Type B pancreatic cell (in vitro differentiated cells): ENCODE measurements around the gene PRR5. TPM values are rescaled to one million over a fixed set of nuclear protein-coding genes. Genes with fewer than 3 reads are reported as not detected.

Experiments used
- DNase-seq: peaks from one replicate; pipeline ENCODE4 v3.0.0; 2021; ENCODE audit warnings: mixed read lengths; ENCODE audit not compliant: unreplicated experiment; ENCODE audit errors: extremely low spot score
- H3K27ac Mint-ChIP-seq: 2 replicates; pipeline ENCODE4 v1.8.0; 2021; ENCODE audit warnings: mild to moderate bottlenecking, mixed read lengths
- H3K27me3 Mint-ChIP-seq: 2 replicates; pipeline ENCODE4 v1.8.0; 2021; ENCODE audit warnings: mixed read lengths
- H3K36me3 Mint-ChIP-seq: 2 replicates; pipeline ENCODE4 v1.8.0; 2021; ENCODE audit warnings: mixed read lengths
- H3K4me1 Mint-ChIP-seq: one replicate; pipeline ENCODE4 v1.8.0; 2021; ENCODE audit warnings: mixed read lengths; ENCODE audit not compliant: unreplicated experiment
- H3K4me3 Mint-ChIP-seq: 2 replicates; pipeline ENCODE4 v1.8.0; 2021; ENCODE audit warnings: mild to moderate bottlenecking, mixed read lengths
- H3K9me3 Mint-ChIP-seq: 2 replicates; pipeline ENCODE4 v1.8.0; 2021; ENCODE audit warnings: mixed read lengths
- CTCF ChIP-seq: fragments of 200-600 bp; sonication (generic); conservative IDR thresholded peaks from 2 replicates; pipeline ENCODE4 v1.5.0; 2021; ENCODE audit warnings: antibody characterized with exemption, mild to moderate bottlenecking
- total RNA-seq: library from RNA; stranded (reverse); gene quantifications from 2 replicates; pipeline ENCODE4 v1.2.1, GENCODE V29; 2021; ENCODE audit warnings: low replicate concordance

The PRR5 gene
- total RNA-seq, 1 donor from 2014 or later: 21.2 TPM

GRCh38 chr22:44754998-44755397 is 53.0 kb downstream of the PRR5 start:
- Mint-ChIP-seq H3K27me3 (peaks cover 11% of the 10 kb centered on the region), H3K36me3 (no peaks in the 10 kb centered on the region), H3K4me3 (peak overlapping the region; percentile 82), H3K9me3 (no peaks in the 10 kb centered on the region), H3K27ac (peak overlapping the region; percentile 97), H3K4me1 (peaks cover 35% of the 10 kb centered on the region)
- DNase-seq: no peak
- TF ChIP-seq CTCF: no peak

- Mint-ChIP-seq H3K4me1 (peaks cover 35% of the 10 kb centered on the region), H3K36me3 (no peaks in the 10 kb centered on the region), H3K9me3 (no peaks in the 10 kb centered on the region), H3K27ac (peak overlapping the region; percentile 97), H3K4me3 (peak overlapping the region; percentile 82), H3K27me3 (peaks cover 11% of the 10 kb centered on the region)
- DNase-seq: no peak
- no peak for TF ChIP-seq CTCF
Observed at GRCh38 chr22:44755417-44755816, 53.4 kb downstream of the PRR5 start.

- Mint-ChIP-seq H3K27me3 (peaks cover 11% of the 10 kb centered on the region), H3K4me1 (peaks cover 35% of the 10 kb centered on the region), H3K36me3 (no peaks in the 10 kb centered on the region), H3K9me3 (no peaks in the 10 kb centered on the region), H3K27ac (peak overlapping the region; percentile 97), H3K4me3 (peak overlapping the region; percentile 82)
- DNase-seq: no peak
- TF ChIP-seq CTCF: no peak
Observed at GRCh38 chr22:44755956-44756361, 54.0 kb downstream of the PRR5 start.

GRCh38 chr22:44758344-44758973 is 56.5 kb downstream of the PRR5 start:
- Mint-ChIP-seq H3K27ac (peak overlapping the region; percentile 25), H3K4me3 (peak overlapping the region; percentile 64)

GRCh38 chr22:44759001-44759400 is 57.0 kb downstream of the PRR5 start:
- no peak for TF ChIP-seq CTCF
- peak overlapping the region; percentile 25 for H3K27ac Mint-ChIP-seq
- peaks cover under 1% of the 10 kb centered on the region for H3K27me3 Mint-ChIP-seq
- H3K9me3 Mint-ChIP-seq: no peaks in the 10 kb centered on the region
- no peaks in the 10 kb centered on the region for H3K36me3 Mint-ChIP-seq
- H3K4me3 Mint-ChIP-seq: no peak overlapping the region
- peaks cover 36% of the 10 kb centered on the region for H3K4me1 Mint-ChIP-seq
- DNase-seq: no peak

More at GRCh38 chr22:44758344-44758973, 56.5 kb downstream of the PRR5 start:
- DNase-seq: no peak
- no peak for TF ChIP-seq CTCF
- no peaks in the 10 kb centered on the region for H3K9me3 Mint-ChIP-seq
- H3K27me3 Mint-ChIP-seq: peaks cover 5% of the 10 kb centered on the region
- peaks cover 37% of the 10 kb centered on the region for H3K4me1 Mint-ChIP-seq
- no peaks in the 10 kb centered on the region for H3K36me3 Mint-ChIP-seq
